Type B pancreatic cell (in vitro differentiated cells): ENCODE data around the gene RNF34. TPM values are rescaled to one million over a fixed set of nuclear protein-coding genes. Genes with fewer than 3 reads are reported as not detected.

Source experiments
- DNase-seq: peaks from one replicate; pipeline ENCODE4 v3.0.0; 2021; ENCODE audit warnings: mixed read lengths; ENCODE audit not compliant: unreplicated experiment; ENCODE audit errors: extremely low spot score
- H3K27ac Mint-ChIP-seq: 2 replicates; pipeline ENCODE4 v1.8.0; 2021; ENCODE audit warnings: mild to moderate bottlenecking, mixed read lengths
- H3K27me3 Mint-ChIP-seq: 2 replicates; pipeline ENCODE4 v1.8.0; 2021; ENCODE audit warnings: mixed read lengths
- H3K36me3 Mint-ChIP-seq: 2 replicates; pipeline ENCODE4 v1.8.0; 2021; ENCODE audit warnings: mixed read lengths
- H3K4me1 Mint-ChIP-seq: one replicate; pipeline ENCODE4 v1.8.0; 2021; ENCODE audit warnings: mixed read lengths; ENCODE audit not compliant: unreplicated experiment
- H3K4me3 Mint-ChIP-seq: 2 replicates; pipeline ENCODE4 v1.8.0; 2021; ENCODE audit warnings: mild to moderate bottlenecking, mixed read lengths
- H3K9me3 Mint-ChIP-seq: 2 replicates; pipeline ENCODE4 v1.8.0; 2021; ENCODE audit warnings: mixed read lengths
- CTCF ChIP-seq: fragments of 200-600 bp; sonication (generic); conservative IDR thresholded peaks from 2 replicates; pipeline ENCODE4 v1.5.0; 2021; ENCODE audit warnings: antibody characterized with exemption, mild to moderate bottlenecking
- total RNA-seq: library from RNA; stranded (reverse); gene quantifications from 2 replicates; pipeline ENCODE4 v1.2.1, GENCODE V29; 2021; ENCODE audit warnings: low replicate concordance

RNF34 gene
- total RNA-seq, 1 donor from 2014 or later = 47.8 TPM

GRCh38 chr12:121446750-121447149, 46.8 kb downstream of the RNF34 start:
- Mint-ChIP-seq H3K4me1 (peaks cover 9% of the 10 kb centered on the region), H3K4me3 (no peak overlapping the region), H3K36me3 (peaks cover 12% of the 10 kb centered on the region), H3K9me3 (no peaks in the 10 kb centered on the region), H3K27me3 (no peaks in the 10 kb centered on the region), H3K27ac (peak overlapping the region; percentile 29)
- DNase-seq = no peak
- TF ChIP-seq CTCF = no peak

GRCh38 chr12:121448771-121449315, 48.9 kb downstream of the RNF34 start:
- no peak for TF ChIP-seq CTCF
- H3K27ac Mint-ChIP-seq = no peak overlapping the region
- no peak for DNase-seq
- H3K4me1 Mint-ChIP-seq = peaks cover 9% of the 10 kb centered on the region
- no peak overlapping the region for H3K4me3 Mint-ChIP-seq
- H3K36me3 Mint-ChIP-seq = peaks cover 14% of the 10 kb centered on the region
- H3K27me3 Mint-ChIP-seq = no peaks in the 10 kb centered on the region
- no peaks in the 10 kb centered on the region for H3K9me3 Mint-ChIP-seq

- Mint-ChIP-seq H3K27ac (peak overlapping the region; percentile 92), H3K4me1 (peaks cover 24% of the 10 kb centered on the region), H3K4me3 (peak overlapping the region; percentile 55), H3K36me3 (peaks cover 14% of the 10 kb centered on the region), H3K9me3 (no peaks in the 10 kb centered on the region), H3K27me3 (no peaks in the 10 kb centered on the region)
- TF ChIP-seq CTCF = no peak
- DNase-seq = no peak
These were observed 52.0 kb downstream of the RNF34 start for GRCh38 chr12:121451961-121452339.

GRCh38 chr12:121452340-121452984, 52.5 kb downstream of the RNF34 start:
- no peaks in the 10 kb centered on the region for H3K9me3 Mint-ChIP-seq
- no peaks in the 10 kb centered on the region for H3K27me3 Mint-ChIP-seq
- H3K4me3 Mint-ChIP-seq = peak overlapping the region; percentile 55
- peaks cover 16% of the 10 kb centered on the region for H3K36me3 Mint-ChIP-seq
- no peak for DNase-seq
- peak overlapping the region; percentile 92 for H3K27ac Mint-ChIP-seq
- TF ChIP-seq CTCF = no peak
- H3K4me1 Mint-ChIP-seq = peaks cover 26% of the 10 kb centered on the region

- Mint-ChIP-seq H3K27me3 (no peaks in the 10 kb centered on the region), H3K4me3 (no peak overlapping the region), H3K36me3 (peaks cover 21% of the 10 kb centered on the region), H3K27ac (no peak overlapping the region), H3K4me1 (peaks cover 26% of the 10 kb centered on the region), H3K9me3 (no peaks in the 10 kb centered on the region)
- no peak for TF ChIP-seq CTCF
- no peak for DNase-seq
These were observed 53.1 kb downstream of the RNF34 start for GRCh38 chr12:121452985-121453360.
